SK-N-SH (cell line): ENCODE results near the gene GAB2. TPM values are rescaled to one million over a fixed set of nuclear protein-coding genes. Genes with fewer than 3 reads are reported as not detected.
"Not testable (repeated sequence)": the region's sequence is repeated elsewhere in the genome, so short reads cannot be mapped to it uniquely, and the experiment has no call there.

ENCODE experiments used
- CTCF ChIA-PET: fragments of 300-600, 350-600 bp; formaldehyde crosslinking; extraction: SDS; loops from one replicate; lab custom pipeline; 2021; lab: Yijun Ruan, JAX
- POLR2A ChIA-PET: fragments of 350-600 bp; sonication (Branson Sonifier 250); formaldehyde crosslinking; extraction: SDS; loops from one replicate; lab custom pipeline; 2020; ENCODE audit warnings: antibody characterized with exemption, inconsistent platforms; lab: Yijun Ruan, JAX
- DNase-seq: peaks from one replicate; pipeline ENCODE4 v3.0.0; 2012
- H2AFZ ChIP-seq: fragments of 200-600 bp; sonication (generic); 2 replicates; pipeline ENCODE4 v1.8.1; 2016; ENCODE audit warnings: antibody characterized with exemption, mild to moderate bottlenecking, low read depth
- H3F3A ChIP-seq: fragments of 200-600 bp; sonication (generic); replicated peaks from 2 replicates; pipeline ENCODE3; 2016; ENCODE audit warnings: antibody characterized with exemption, mild to moderate bottlenecking; ENCODE audit not compliant: insufficient read depth
- H3K27ac ChIP-seq, 2 experiments: fragments of 200-500 bp in 1 of 2; fragments of 200-600 bp in 1 of 2; sonication (Bioruptor generic) in 1 of 2; sonication (generic), shearing (Covaris generic) in 1 of 2; 2 replicates each; pipeline versions ENCODE4 v1.5.1 to v1.6.1; 2014 to 2016; ENCODE audit warnings: low read depth in 2 of 2, inconsistent platforms in 1 of 2, low read length in 1 of 2, mild to moderate bottlenecking in 1 of 2, mixed read lengths in 1 of 2
- H3K27me3 ChIP-seq: fragments of 200-600 bp; sonication (generic), shearing (Covaris generic); 2 replicates; pipeline ENCODE4 v1.6.1; 2016; ENCODE audit warnings: mixed run types; ENCODE audit not compliant: insufficient read depth
- H3K36me3 ChIP-seq, 2 experiments: fragments of 200-500 bp in 1 of 2; fragments of 200-600 bp in 1 of 2; sonication (Bioruptor generic) in 1 of 2; sonication (generic) in 1 of 2; replicated peaks in 1 of 2; 2 replicates each; pipeline versions ENCODE3 to v1.5.1; 2014 to 2016; ENCODE audit warnings: low read length in 1 of 2, mild to moderate bottlenecking in 1 of 2; ENCODE audit not compliant: insufficient read depth in 2 of 2, control insufficient read depth in 1 of 2
- H3K4me1 ChIP-seq, 2 experiments: fragments of 200-500 bp in 1 of 2; fragments of 200-600 bp in 1 of 2; sonication (Bioruptor generic) in 1 of 2; sonication (generic), shearing (Covaris generic) in 1 of 2; 2 replicates each; pipeline versions ENCODE4 v1.5.1 to v1.6.1; 2014 to 2016; ENCODE audit warnings: low read depth in 1 of 2, low read length in 1 of 2, mixed run types in 1 of 2; ENCODE audit not compliant: insufficient read depth in 2 of 2, control insufficient read depth in 1 of 2
- H3K4me2 ChIP-seq: fragments of 200-600 bp; sonication (generic), shearing (Covaris generic); 2 replicates; pipeline ENCODE4 v1.6.1; 2017; ENCODE audit warnings: mixed run types
- H3K4me3 ChIP-seq, 2 experiments: fragments of 200-500 bp in 1 of 2; fragments of 200-600 bp in 1 of 2; sonication (Bioruptor generic) in 1 of 2; sonication (generic), shearing (Covaris generic) in 1 of 2; 2 replicates each; pipeline versions ENCODE4 v1.5.1 to v1.8.1; 2014 to 2016; ENCODE audit warnings: low read depth in 2 of 2, inconsistent platforms in 1 of 2, low read length in 1 of 2, mild to moderate bottlenecking in 1 of 2, mixed read lengths in 1 of 2, moderate library complexity in 1 of 2
- H3K79me2 ChIP-seq: fragments of 200-600 bp; sonication (generic); 2 replicates; pipeline ENCODE4 v1.8.1; 2017; ENCODE audit warnings: mild to moderate bottlenecking; ENCODE audit not compliant: insufficient read depth
- H3K9ac ChIP-seq: fragments of 200-600 bp; sonication (generic); 2 replicates; pipeline ENCODE4 v1.6.1; 2017; ENCODE audit warnings: mixed run types
- H3K9me2 ChIP-seq: fragments of 200-600 bp; sonication (generic); 2 replicates; pipeline ENCODE4 v1.6.1; 2017; ENCODE audit warnings: mixed run types
- H3K9me3 ChIP-seq: fragments of 200-600 bp; sonication (generic); 2 replicates; pipeline ENCODE4 v1.6.1; 2017; ENCODE audit warnings: mixed run types, mild to moderate bottlenecking, moderate library complexity
- H4K20me1 ChIP-seq: fragments of 200-600 bp; sonication (generic); 2 replicates; pipeline ENCODE4 v1.6.1; 2017; ENCODE audit warnings: mild to moderate bottlenecking, mixed run types; ENCODE audit not compliant: insufficient read depth
- CHD2 ChIP-seq: fragments of 150-350 bp; IDR thresholded peaks from 2 replicates; pipeline ENCODE4 v1.6.1; 2018; ENCODE audit warnings: low read length; ENCODE audit not compliant: partially characterized antibody
- ELF1 ChIP-seq: IDR thresholded peaks from 2 replicates; pipeline ENCODE4 v1.4.0; 2012
- EZH2phosphoT487 ChIP-seq: fragments of 200-600 bp; sonication (generic); IDR thresholded peaks from 2 replicates; pipeline ENCODE4 v1.6.1; 2017; ENCODE audit warnings: low read depth, mixed run types, mild to moderate bottlenecking, antibody characterized with exemption, moderate library complexity, borderline replicate concordance
- FOSL2 ChIP-seq: IDR thresholded peaks from 2 replicates; pipeline ENCODE4 v1.4.0; 2012; ENCODE audit warnings: low read depth, mild to moderate bottlenecking, moderate library complexity, borderline replicate concordance
- FOXJ3 ChIP-seq: sonication (generic); formaldehyde crosslinking; IDR thresholded peaks from 2 replicates; pipeline ENCODE4 v1.5.1; 2020; ENCODE audit warnings: mild to moderate bottlenecking, missing genetic modification reagents
- GATA2 ChIP-seq: sonication (generic); formaldehyde crosslinking; IDR thresholded peaks from 2 replicates; pipeline ENCODE4 v1.5.0; 2020; ENCODE audit warnings: mild to moderate bottlenecking, missing genetic modification reagents
- JUND ChIP-seq: IDR thresholded peaks from 2 replicates; pipeline ENCODE4 v1.4.0; 2012
- NFIC ChIP-seq: IDR thresholded peaks from 2 replicates; pipeline ENCODE4 v1.4.0; 2012; ENCODE audit warnings: borderline replicate concordance
- POLR2AphosphoS5 ChIP-seq: IDR thresholded peaks from 2 replicates; pipeline ENCODE4 v1.6.1; 2012; ENCODE audit warnings: low read depth, low read length
- SIN3A ChIP-seq: IDR thresholded peaks from 2 replicates; pipeline ENCODE4 v1.6.1; 2012; ENCODE audit warnings: low read depth, mild to moderate bottlenecking, low read length, moderate library complexity, borderline replicate concordance
- TAF1 ChIP-seq: IDR thresholded peaks from 2 replicates; pipeline ENCODE4 v1.6.1; 2012; ENCODE audit warnings: low read depth, mild to moderate bottlenecking, low read length, moderate library complexity, borderline replicate concordance
- TEAD4 ChIP-seq: IDR thresholded peaks from 2 replicates; pipeline ENCODE4 v1.4.0; 2012; ENCODE audit warnings: mild to moderate bottlenecking, borderline replicate concordance; ENCODE audit not compliant: insufficient read depth
- WGBS: methylation state at CpG from one replicate; pipeline ENCODE4 v1.1.6; 2017; ENCODE audit warnings: low lambda C conversion rate; 5-methylcytosine and 5-hydroxymethylcytosine counted together
- polyA plus RNA-seq, 3 experiments: library from polyadenylated mRNA; depleted of rRNA; stranded (reverse); fragments of >200 nt; gene quantifications; 2 replicates each; pipeline ENCODE4 v1.2.3, GENCODE V29; 2012
- TF ChIP-seq, protein P1 (sequence below): IDR thresholded peaks from 2 replicates; pipeline ENCODE4 v1.4.0; 2012; ENCODE audit warnings: low read depth, borderline replicate concordance

GAB2 gene
- polyA plus RNA-seq, 1 of the 3 experiments (the other 2 are of a cell fraction) = 5.6 TPM

DNA sequence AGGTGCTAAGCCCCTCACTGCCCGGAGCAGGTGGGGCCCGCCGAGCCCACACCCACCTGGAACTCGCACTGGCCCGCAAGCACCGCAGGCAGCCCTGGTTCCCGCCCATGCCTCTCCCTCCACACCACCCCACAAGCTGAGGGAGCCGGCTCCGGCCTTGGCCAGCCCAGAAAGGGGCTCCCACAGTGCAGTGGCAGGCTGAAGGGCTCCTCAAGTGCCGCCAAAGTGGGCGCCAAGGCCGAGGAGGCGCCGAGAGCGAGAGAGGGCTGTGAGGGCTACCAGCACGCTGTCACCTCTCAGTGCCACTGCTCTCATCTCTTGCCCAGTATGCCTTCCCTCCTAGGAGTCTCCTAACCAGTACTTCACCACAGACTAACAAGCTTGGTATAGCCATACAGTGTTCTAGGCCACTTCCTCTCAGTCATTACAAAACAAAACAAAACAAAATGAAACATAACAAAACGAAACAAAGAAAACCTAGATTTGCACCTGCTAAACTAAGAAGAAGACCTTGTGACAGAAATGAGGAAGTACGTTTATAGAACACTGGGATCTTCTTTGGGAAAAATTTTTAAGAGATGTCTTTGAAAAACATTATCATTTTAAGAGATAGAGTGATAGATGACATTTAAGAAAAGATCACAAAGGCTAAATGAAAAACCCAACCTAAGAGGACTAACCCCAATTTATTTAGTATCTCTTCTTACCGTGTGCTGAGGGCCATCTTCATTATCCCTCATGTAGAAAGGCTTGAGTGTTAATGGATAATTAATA is 47.7 kb upstream of the GAB2 start (continued):
- TF ChIP-seq FOSL2 = no peak

DNA sequence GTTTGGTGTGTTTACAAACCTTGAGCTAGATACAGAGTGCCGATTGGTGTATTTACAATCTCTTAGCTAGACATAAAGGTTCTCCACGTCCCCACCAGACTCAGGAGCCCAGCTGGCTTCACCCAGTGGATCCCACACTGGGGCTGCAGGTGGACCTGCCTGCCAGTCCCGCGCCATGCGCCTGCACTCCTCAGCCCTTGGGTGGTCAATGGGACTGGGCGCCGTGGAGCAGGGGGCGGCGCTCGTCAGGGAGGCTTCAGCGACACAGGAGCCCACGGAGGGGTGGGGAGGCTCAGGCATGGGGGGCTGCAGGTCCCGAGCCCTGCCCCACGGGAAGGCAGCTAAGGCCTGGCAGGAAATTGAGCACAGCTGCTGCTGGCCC is 47.2 kb upstream of the GAB2 start:
- H3K27me3 ChIP-seq, H3K79me2 ChIP-seq, CTCF ChIA-PET, H4K20me1 ChIP-seq, H3K9me3 ChIP-seq, H3K4me3 ChIP-seq, H2AFZ ChIP-seq, H3K27ac ChIP-seq, H3K9ac ChIP-seq, H3K4me2 ChIP-seq, H3K9me2 ChIP-seq, H3K36me3 ChIP-seq, POLR2A ChIA-PET, DNase-seq: not testable (repeated sequence)
- H3K4me1 ChIP-seq = peaks cover 0 to 15% of the 10 kb centered on the region in 2 experiments; a peak in 2 of 4 replicates
- 97% methylated on average over 6 of the region's 14 CpGs for WGBS
- H3F3A ChIP-seq = peaks cover 15% of the 10 kb centered on the region

DNA sequence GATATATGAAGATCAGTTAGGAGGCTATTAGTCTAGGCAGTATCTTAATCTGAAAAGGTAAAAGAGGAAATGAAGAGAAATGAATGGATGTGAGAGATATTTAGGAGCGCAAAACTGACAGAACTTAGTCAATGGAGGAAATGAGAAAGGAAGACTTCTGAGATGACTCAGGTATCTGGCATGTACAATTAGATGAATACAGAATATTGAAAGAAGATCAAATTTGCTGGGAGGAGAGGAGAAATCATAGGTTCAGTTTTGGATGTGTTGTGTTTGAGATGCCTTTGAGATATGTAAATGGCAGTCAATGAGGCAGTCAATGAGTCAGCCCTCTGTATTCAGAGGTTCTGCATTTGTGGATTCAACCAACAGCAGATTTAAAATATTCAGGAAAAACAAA is 42.9 kb upstream of the GAB2 start:
- 55% methylated on average over 1 of the region's 1 CpG for WGBS
- TF ChIP-seq JUND (0 out of 2 replicates have a peak, but pooled peaks have one; percentile 18), GATA2 (CRISPR knock-in tag) (no peak), FOSL2 (peak; percentile 35; the same call in 1 of the 2 replicates), EZH2phosphoT487 (no peak)
- TF ChIP-seq, protein P1, sequence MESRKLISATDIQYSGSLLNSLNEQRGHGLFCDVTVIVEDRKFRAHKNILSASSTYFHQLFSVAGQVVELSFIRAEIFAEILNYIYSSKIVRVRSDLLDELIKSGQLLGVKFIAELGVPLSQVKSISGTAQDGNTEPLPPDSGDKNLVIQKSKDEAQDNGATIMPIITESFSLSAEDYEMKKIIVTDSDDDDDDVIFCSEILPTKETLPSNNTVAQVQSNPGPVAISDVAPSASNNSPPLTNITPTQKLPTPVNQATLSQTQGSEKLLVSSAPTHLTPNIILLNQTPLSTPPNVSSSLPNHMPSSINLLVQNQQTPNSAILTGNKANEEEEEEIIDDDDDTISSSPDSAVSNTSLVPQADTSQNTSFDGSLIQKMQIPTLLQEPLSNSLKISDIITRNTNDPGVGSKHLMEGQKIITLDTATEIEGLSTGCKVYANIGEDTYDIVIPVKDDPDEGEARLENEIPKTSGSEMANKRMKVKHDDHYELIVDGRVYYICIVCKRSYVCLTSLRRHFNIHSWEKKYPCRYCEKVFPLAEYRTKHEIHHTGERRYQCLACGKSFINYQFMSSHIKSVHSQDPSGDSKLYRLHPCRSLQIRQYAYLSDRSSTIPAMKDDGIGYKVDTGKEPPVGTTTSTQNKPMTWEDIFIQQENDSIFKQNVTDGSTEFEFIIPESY = no peak
- POLR2A ChIA-PET = no interaction called here
- DNase-seq = no peak
- Histone ChIP-seq H2AFZ (no peak overlapping the region), H3K9me2 (no peaks in the 10 kb centered on the region), H4K20me1 (no peaks in the 10 kb centered on the region), H3K9me3 (no peaks in the 10 kb centered on the region), H3K27me3 (no peaks in the 10 kb centered on the region), H3K27ac (peak overlapping the region; percentile 12 to 51), H3F3A (peaks cover 15% of the 10 kb centered on the region), H3K79me2 (no peaks in the 10 kb centered on the region), H3K9ac (no peak overlapping the region), H3K36me3 (peaks cover 3 to 20% of the 10 kb centered on the region in 2 experiments), H3K4me1 (peaks cover 5 to 15% of the 10 kb centered on the region in 2 experiments; a peak in 3 of 4 replicates), H3K4me3 (no peak overlapping the region), H3K4me2 (peak overlapping the region; percentile 31; the same call in 1 of the 2 replicates)
- CTCF ChIA-PET = no interaction called here

DNA sequence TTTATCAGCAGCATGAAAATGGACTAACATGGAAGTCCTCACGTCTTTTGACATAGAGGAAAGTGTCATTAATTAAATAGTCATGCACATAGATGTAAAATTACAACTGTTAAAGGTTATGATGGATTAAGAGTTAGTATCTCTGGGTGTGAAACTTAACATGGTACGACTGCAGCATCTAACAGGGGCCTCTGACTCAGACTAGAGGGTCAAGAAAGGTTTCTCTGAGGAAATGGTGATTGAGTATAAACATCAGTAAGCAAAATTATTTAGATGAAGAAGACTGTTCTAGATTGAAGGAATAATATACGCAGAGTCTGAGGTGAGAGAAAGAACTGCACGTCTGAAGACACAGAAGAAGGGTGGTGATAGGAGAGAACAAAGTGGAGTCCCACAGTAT is 42.1 kb upstream of the GAB2 start:
- WGBS = 91% methylated on average over 4 of the region's 4 CpGs

More for the DNA sequence above, 42.1 kb upstream of the GAB2 start:
- Histone ChIP-seq H3K4me3 (no peak overlapping the region), H3K4me1 (peaks cover 7 to 15% of the 10 kb centered on the region in 2 experiments; a peak in 3 of 4 replicates), H3K27me3 (no peaks in the 10 kb centered on the region), H2AFZ (no peak overlapping the region), H3K4me2 (no peak overlapping the region), H3K9me3 (no peaks in the 10 kb centered on the region), H3K27ac (peak overlapping the region in 1 of 2 experiments; percentile 35; a peak in 1 of 4 replicates), H3K9ac (no peak overlapping the region), H3K36me3 (peaks cover 0 to 20% of the 10 kb centered on the region in 2 experiments), H3F3A (peaks cover 15% of the 10 kb centered on the region), H3K79me2 (no peaks in the 10 kb centered on the region), H4K20me1 (no peaks in the 10 kb centered on the region), H3K9me2 (no peaks in the 10 kb centered on the region)
- no peak for DNase-seq
- ChIA-PET POLR2A (no interaction called here), CTCF (no interaction called here)
- TF ChIP-seq NFIC (no peak), TEAD4 (no peak), CHD2 (no peak), TAF1 (no peak), ELF1 (no peak), POLR2AphosphoS5 (no peak), SIN3A (no peak), FOXJ3 (CRISPR knock-in tag) (no peak)
